ENCODE data around the gene ZFYVE28.
"Not testable (repeated sequence)": the region's sequence is repeated elsewhere in the genome, so short reads cannot be mapped to it uniquely, and the experiment has no call there.

The ZFYVE28 gene

GRCh38 chr4:2241410-2242353, 176.8 kb downstream of the ZFYVE28 start, which contains the start of the genes HAUS3 and POLN:
HAUS3 (minus strand) TSS chr4:2242121; CDS start chr4:2240946, 1,175 bp downstream.
POLN (minus strand) TSS chr4:2242121; CDS start chr4:2229231, 12,890 bp downstream.
- FAIRE-seq (peak; percentile 98), DNase-seq (ENCODE audit: insufficient read length, low spot score) (peak; percentile 98)

DNA sequence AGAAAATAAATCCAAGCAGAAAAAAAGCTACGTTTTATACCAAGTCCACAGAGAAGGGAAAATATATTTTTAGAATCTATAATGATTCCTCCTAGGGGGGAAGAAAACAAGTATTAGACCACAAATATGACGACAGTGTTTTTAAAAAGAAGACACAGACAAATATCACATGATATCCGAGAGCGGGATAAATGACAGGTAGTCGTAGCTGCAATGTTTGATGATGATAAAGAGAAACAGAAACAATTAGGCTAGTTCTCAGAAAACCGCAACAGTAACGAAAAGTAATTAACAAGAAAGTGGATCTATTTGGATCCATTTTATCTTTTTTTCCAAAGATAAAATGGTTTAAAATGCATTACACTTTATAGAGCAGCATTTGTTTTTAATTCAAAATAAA, 177.4 kb downstream of the ZFYVE28 start:
- peak; percentile 67 for FAIRE-seq

GRCh38 chr4:2236944-2237666, 181.3 kb downstream of the ZFYVE28 start:
- FAIRE-seq (peak; percentile 8), DNase-seq (ENCODE audit: insufficient read length, low spot score) (no peak)

More for the DNA sequence above, 177.4 kb downstream of the ZFYVE28 start:
- no peak for DNase-seq (ENCODE audit: insufficient read length, low spot score)

- FAIRE-seq (no peak), DNase-seq (ENCODE audit: insufficient read length, low spot score) (no peak)
Observed at GRCh38 chr4:2231082-2231481, 187.4 kb downstream of the ZFYVE28 start.

- no peak for FAIRE-seq
- DNase-seq (ENCODE audit: insufficient read length, low spot score) = no peak
Observed at GRCh38 chr4:2226261-2226660, 192.2 kb downstream of the ZFYVE28 start.

- FAIRE-seq (no peak), DNase-seq (ENCODE audit: insufficient read length, low spot score) (no peak)
Observed at GRCh38 chr4:2222838-2223237, 195.6 kb downstream of the ZFYVE28 start.

GRCh38 chr4:2221378-2221777, 197.1 kb downstream of the ZFYVE28 start:
- FAIRE-seq; DNase-seq (ENCODE audit: insufficient read length, low spot score): not testable (repeated sequence)

DNA sequence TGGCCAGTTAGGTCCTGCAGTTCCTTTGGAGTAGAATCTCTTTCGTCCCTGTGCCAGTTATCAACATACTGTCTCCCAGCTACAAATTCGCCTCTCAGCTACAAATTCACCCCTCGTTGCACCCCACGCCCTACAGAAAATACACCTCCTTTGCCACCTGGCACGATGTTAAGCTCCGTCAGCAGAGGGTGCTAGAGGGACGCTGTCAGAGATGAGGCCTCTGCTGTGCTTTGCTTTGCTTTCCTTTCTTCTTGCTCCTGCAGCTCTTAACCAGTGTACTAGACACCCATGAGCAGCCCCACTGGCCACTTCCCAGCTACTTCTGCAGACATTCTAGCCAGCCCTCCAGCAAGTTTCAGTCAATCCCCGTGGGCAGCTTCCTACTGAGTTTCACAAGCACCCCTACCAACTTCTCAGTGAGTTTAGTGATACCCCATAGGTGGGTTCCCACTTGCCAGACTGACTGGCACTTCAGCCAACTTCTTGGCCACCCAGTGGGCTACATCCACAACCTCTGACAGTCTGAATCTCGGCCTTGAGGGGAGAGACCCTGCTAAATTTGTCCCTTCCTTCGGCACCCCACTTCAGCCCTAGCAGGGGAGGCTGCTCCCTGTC, 198.3 kb downstream of the ZFYVE28 start:
- FAIRE-seq (peak; percentile 85), DNase-seq (ENCODE audit: insufficient read length, low spot score) (peak; percentile 31)

Data from GM19239 (cell line).